Epithelial cell of proximal tubule (primary cell): Measurements from ENCODE around the gene TGFBI. TPM values are rescaled to one million over a fixed set of nuclear protein-coding genes. Genes with fewer than 3 reads are reported as not detected.

Source experiments
- DNase-seq: peaks from one replicate; pipeline ENCODE4 v3.0.0-alpha.2; 2011; ENCODE audit warnings: low read depth
- H3K4me3 ChIP-seq: 2 replicates; pipeline ENCODE4 v1.5.1; 2011; ENCODE audit warnings: low read depth, mild to moderate bottlenecking, low read length
- total RNA-seq: library from RNA; depleted of rRNA; stranded (reverse); fragments of >200 nt; gene quantifications from 2 replicates; pipeline ENCODE4 v1.2.3, GENCODE V29; 2015
- TF ChIP-seq, protein P1 (sequence below): conservative IDR thresholded peaks from 2 replicates; pipeline ENCODE4 v1.5.1; 2012; ENCODE audit warnings: low read depth, mild to moderate bottlenecking, low read length

TGFBI gene
- total RNA-seq, 1 donor from 2014 or later = 371 TPM

DNA sequence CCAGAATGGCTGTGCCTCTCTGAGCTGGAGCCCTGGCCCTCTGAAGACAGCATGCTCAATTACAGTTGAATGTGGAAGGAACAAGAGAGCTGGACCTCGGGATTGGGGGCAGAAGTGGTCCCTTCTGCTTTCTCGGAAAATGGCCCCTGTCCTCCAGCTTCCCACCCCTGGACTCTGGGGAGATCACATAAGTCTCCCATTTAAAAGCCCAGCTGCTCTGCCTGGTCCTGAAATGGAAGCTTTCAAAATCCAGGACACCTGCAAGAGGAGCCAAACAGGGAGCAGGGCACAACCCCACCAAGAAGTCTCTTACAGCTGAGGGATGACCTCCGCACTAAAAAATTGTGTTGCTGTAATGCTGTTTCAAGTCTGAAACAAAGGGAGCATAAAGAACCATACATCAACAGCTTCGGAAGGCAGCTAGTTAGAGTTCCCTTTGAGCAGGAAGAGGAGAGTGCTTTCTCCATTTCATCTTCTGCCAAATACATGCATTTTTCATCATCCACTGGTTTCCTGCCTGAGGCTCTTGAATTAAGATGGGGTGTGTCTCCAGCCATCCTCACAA, 48.2 kb downstream of the TGFBI start:
- no peak for DNase-seq

DNA sequence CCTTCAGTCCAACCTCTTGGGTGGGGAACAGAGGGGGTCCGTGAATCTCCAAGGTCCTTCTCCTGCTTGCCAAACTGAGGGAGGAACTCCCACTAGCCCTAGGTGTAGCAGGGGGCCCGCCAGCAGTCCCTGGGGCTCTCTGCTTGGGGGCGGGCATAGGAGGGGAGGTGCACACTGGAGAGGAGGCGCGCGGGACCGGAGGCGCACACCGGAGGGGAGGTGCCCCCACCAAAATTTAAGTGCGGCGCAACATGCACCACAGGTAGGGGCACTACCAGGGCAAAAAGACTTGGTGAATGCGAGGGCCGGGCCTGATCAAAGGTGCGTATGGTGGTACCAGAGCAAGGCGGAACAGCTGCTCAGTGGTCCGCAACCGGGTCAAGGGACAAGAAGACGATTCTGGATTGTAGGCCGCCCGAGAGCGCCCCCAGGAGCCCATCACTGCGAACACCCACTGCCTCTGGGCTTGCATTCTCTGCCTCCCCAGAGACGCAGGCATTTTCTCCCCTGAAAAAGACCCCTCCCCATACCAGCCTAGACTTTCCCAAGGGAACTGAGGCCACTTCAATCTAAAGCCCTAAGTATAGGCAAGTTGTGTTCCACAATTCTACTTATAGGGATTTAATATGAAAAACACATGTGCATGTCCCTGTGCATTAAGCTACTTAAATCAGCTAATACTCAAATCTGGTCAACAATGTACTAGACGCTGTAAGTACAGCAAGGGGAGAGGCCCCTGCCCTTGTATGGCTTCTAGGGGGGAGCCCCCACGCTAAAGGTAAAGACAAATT, 50.6 kb downstream of the TGFBI start:
- H3K4me3 ChIP-seq = peak overlapping the region; percentile 74
- no peak for DNase-seq

More for the DNA sequence above, 48.2 kb downstream of the TGFBI start:
- TF ChIP-seq, protein P1, sequence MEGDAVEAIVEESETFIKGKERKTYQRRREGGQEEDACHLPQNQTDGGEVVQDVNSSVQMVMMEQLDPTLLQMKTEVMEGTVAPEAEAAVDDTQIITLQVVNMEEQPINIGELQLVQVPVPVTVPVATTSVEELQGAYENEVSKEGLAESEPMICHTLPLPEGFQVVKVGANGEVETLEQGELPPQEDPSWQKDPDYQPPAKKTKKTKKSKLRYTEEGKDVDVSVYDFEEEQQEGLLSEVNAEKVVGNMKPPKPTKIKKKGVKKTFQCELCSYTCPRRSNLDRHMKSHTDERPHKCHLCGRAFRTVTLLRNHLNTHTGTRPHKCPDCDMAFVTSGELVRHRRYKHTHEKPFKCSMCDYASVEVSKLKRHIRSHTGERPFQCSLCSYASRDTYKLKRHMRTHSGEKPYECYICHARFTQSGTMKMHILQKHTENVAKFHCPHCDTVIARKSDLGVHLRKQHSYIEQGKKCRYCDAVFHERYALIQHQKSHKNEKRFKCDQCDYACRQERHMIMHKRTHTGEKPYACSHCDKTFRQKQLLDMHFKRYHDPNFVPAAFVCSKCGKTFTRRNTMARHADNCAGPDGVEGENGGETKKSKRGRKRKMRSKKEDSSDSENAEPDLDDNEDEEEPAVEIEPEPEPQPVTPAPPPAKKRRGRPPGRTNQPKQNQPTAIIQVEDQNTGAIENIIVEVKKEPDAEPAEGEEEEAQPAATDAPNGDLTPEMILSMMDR = no peak
- H3K4me3 ChIP-seq = no peak overlapping the region

DNA sequence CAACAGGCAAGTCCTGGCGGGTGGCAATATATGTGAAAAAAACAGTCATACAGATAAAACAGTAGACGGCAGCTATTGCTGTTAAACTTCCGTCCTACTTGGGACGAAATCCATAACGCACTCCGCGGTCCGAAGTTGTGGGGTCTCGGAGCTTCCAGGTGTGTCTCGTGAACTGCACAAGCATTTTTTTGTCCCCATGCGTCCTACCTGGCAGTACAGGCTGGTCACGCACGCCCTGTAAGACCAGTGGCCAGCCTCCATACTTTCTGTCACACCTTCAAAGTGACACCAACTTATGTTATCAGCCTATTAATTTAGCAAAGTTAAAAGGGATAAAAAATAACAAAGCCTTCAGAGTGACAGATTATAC, 51.3 kb downstream of the TGFBI start:
- no peak for DNase-seq
- H3K4me3 ChIP-seq = peak overlapping the region; percentile 74
- TF ChIP-seq, protein P1 = no peak

More for the DNA sequence above, 50.6 kb downstream of the TGFBI start:
- TF ChIP-seq, protein P1 = peak; percentile 59

DNA sequence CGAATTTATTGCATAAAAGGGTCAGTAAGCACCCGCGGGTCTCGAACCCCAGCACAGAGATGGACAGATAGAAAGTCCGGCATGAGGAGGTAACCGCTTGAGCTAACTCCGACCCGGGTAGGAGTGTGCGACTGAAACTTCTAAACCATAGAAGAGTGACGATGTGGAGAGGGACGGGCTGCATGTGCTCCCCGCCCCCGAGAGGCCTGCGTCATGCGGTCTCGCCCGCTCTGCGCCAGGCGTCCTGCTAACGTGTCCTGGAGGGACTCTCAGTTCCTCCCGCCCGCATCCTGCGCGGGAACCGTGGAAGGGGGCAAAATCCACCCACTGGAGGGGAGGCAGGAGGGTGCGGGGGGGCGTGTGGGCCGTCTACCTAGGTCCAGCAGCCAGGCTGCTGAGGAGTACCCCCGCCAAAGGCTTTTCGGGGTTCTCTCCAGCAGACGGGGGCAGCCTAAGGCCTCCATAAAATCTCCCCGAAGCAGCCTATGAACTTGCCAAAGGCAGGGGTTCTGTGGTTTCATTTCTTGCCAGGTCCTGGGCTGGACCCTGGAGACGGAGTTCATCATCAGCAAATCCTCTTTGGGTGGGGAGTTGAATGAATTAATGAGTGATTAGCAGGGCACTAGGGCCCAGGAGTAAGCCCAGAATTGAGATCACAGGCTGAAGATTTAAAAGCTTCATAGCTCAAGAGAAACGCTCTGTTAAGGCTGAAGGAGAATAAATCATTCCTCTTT, 51.9 kb downstream of the TGFBI start:
- H3K4me3 ChIP-seq = peak overlapping the region; percentile 74
- TF ChIP-seq, protein P1 = no peak
- DNase-seq = peak; percentile 61

DNA sequence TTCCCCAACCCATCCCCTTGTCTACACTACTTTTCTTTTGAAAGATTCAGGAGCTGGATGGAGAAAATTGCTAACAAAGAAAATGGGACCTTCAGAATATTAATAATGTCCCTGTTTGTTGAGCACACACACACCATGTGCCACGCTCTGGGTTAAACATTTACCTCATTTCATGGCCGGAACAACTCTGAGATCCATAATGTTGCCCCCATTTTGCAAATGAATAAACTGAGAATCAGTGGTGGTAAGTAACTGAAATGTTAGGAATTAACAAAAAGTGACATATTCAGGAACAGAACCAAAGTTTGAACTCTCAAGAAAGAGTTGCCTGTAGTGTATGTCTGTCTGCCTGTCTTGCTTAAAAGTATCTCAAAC, 52.4 kb downstream of the TGFBI start:
- TF ChIP-seq, protein P1 = no peak
- DNase-seq = no peak
- peak overlapping the region; percentile 74 for H3K4me3 ChIP-seq

DNA sequence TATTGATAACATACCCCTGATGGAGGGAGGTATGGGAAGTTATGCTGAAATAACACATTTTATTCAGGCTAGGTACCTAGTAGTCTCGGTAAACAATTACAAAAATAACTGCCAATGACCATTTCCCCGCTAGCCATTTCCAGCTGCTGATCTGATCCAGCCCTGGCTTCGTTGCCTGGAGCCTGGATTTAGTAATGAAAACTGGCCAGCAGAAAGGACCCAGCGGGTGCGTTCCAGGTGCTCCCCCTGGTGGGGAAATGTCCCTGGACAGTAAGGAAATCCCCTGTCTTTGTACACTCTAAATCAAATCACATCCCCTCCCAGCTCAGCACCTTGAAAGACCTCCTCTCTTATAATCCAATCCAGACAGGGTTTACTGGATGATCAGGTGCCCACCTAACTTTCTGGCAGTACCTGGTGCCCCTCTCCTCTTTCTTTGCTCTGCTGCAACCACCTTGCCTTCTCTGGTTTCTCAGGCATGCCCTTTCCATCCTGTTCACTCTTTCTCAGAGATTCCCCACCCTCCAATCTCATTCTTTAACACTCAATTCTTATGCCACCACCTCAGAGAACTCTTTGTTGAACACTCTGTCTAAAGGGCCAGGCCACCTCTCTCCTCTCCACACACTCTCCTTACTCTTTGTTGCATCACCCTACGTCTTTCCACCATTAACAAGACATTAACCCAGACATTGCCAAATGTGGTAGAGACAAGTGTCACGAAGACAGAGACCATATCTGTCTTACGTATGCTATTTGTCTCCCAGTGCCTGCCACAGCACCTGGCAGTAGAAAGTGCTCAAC, 53.8 kb downstream of the TGFBI start:
- TF ChIP-seq, protein P1 = peak; percentile 93
- no peak overlapping the region for H3K4me3 ChIP-seq
- DNase-seq = no peak
